Activated CD8-positive, alpha-beta memory T cell treated with anti-CD3 and anti-CD28 coated beads, Interleukin-2, amount 50 U/mL, for 4 hours (primary cell): Measurements from ENCODE around the gene TBC1D26.
"Not testable (repeated sequence)": the region's sequence is repeated elsewhere in the genome, so short reads cannot be mapped to it uniquely, and the experiment has no call there.

Experiments used
- DNase-seq: peaks from one replicate; pipeline ENCODE4 v3.0.0-alpha.2; 2020

Gene TBC1D26

DNA sequence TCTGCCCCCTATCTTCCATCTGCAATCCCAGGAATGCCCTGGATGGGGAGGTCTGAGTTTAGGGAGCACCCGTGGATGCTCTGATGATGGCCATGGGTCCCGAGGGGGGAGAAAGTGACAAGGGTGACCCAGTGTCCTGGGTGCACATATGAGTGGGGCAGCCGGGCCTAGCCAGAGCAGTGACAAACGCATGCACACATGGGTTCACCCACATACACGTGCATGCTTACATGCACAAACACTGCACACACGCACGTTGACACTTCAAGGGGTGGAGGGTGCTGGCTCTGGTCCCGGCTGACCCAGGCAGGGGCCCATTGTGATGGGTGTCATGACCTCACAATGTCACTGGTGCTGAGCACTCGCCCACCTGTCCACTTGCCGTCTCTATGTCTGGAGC lies at the start of gene TBC1D26:
Gene TBC1D26 (plus strand): TSS at position 384 of the 400 bp plus-strand sequence. CDS start 3,066 bp downstream, outside the sequence.
- not testable (repeated sequence) for DNase-seq

DNA sequence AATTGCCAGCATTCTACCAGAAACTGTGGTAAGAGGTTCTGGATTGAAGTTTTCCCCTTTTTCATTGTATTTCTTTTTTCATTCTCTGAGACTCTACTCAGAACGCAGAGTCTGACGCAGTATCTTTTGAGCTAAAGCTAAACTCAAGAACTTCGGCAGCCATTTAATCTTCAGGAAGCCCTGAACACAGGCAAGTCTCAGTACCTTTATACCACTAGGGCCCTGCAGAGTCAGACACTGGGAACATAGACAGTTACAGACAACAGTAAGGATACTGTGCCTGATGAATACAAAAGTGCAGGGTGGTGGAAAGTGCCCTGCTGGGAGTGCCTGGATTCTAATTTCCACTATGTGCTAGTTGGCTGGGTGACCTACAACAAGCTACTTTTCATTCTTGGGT lies 48.9 kb upstream of the TBC1D26 start:
- DNase-seq, result not testable (repeated sequence)

DNA sequence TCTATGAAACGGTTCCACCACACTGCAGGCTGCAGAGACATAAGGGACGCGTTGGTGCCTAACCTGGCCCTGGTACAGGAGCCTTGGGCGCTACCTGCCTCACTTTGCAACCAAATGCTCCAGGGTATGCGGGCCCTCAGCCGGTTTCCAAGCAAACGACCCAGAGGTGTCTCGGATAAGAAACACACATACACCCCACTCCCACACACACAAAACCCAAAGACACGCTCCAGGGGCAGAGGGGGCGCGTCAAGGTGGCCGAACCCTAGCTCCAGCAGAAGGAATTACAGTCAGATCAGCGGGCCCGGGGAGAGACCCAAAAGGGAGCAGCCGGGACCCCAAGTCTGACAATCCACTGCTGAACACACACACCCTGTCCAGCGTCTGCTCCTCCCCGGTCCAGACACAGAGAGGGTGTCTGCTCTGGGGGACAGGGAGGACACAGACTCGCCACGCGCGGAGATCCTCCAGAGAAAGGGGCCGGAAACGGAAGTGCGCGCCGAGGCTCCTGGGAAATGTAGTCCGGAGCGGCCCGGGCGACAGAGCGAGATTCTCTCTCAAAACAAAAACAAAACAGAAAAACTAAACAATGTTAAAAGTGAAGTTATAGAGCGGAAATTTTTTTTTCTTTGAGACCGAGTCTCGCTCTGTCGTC lies 48.1 kb upstream of the TBC1D26 start, which contains the start of gene TRIM16:
Gene TRIM16 (minus strand): TSS at position 488 of the 655 bp plus-strand sequence. CDS start 32,702 bp downstream, outside the sequence.
- peak; percentile 83 for DNase-seq

DNA sequence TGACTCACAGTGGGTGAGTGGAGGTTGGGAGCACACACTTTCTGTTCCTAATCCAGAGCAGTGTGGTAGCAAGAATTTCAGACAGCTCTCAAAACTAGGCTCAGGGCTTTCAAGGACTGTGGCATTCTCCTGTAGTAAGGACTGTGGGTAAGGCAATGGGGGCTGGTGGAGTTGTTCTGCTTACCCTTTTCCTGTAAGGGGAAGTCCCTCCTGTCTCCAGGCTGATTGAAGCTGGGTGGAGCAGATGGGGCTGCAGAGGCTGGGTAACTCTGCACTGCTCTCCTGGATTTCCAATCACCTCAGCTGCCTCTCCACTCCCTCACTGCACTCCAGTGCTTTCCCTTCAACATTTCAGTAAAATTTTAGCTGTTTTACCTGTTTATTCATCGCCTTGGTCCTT lies 44.6 kb upstream of the TBC1D26 start:
- not testable (repeated sequence) for DNase-seq

DNA sequence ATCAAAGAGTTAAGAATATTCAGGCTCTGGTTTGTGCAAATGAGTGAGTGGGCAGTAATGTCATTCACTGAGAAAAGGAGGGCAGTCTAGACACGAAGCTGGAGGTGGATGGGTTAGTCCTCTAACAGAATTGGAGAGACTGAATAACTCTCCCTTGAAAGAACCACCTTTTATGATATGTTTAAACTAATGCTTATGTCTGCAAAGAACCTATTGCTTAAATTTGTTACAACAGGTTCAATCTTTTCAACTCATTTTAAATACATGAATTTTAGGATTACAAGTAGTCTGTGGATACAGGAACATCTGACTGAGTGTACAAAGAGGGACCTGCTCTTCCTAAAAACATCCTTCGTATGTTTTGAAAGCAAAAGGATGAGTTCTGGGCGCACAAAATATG lies 33.1 kb upstream of the TBC1D26 start:
- not testable (repeated sequence) for DNase-seq

DNA sequence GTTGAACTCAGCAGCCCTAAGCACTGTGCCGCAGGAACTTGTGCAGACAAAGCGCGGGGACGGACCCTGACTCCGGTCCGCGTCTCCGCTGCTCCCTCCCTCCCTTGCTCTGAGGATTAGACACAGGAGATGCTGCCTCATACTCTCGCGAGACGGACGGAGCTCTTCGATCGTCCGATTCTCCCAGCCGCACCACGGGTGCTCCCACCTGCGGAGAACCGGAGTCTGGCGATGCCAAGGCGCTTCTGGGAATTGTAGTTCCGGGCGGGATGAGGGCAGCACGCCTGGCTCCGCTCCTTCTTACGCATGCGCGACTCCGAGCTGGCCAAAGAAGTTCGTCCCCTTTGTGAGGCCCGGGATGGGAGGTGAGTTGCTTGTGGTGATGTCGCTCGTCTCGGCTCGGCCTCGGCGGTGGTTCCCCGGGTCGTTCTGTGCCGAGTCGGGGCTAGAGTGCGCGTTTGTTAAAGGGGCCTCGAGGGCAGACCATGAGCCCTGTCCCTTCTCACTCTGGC lies 32.6 kb upstream of the TBC1D26 start, which contains the start of gene ZNF286A:
Gene ZNF286A (plus strand): TSS at position 340 of the 512 bp plus-strand sequence. CDS start 578 bp downstream, outside the sequence.
- peak; percentile 91 for DNase-seq

DNA sequence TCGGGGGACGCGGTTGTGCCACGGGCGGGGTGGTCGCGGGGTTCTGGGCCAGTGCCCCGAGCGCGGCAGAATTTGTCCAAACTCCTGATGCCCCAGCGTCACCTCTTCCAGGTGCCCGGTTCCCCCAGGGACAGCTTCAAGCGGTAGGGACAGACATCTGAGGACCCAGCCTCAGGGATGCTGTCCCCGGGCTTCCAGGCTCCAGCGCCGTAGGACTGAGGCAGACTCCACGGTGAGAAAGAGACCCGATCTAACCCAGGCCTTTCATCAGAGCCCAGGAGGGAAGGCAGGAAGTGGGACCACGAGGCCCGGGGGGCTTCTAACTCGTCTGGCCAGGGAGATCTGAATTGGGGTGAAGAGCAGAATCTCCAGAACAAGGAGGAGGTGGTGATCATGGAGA lies 32.1 kb upstream of the TBC1D26 start:
- not testable (repeated sequence) for DNase-seq

DNA sequence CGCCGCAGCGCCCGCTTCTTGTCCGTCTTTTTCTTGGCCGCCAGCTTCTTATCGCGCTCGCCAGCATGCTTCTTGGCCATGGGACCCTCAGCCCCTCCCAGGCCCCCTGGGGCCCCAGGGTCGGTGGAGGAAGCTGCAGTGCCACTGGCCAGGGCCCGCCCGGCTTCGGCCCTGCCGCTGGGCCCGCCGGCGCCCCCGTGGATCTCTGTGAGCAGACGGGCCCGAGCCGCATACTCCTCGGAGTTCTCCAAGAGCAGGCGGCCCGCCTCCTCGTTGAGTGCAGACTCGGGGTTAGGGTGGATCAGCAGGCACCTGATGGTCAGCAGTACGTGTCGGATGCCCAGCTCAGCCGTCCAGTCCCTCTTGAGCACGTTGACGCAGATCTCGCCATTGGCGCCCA lies 27.8 kb upstream of the TBC1D26 start:
- not testable (repeated sequence) for DNase-seq

DNA sequence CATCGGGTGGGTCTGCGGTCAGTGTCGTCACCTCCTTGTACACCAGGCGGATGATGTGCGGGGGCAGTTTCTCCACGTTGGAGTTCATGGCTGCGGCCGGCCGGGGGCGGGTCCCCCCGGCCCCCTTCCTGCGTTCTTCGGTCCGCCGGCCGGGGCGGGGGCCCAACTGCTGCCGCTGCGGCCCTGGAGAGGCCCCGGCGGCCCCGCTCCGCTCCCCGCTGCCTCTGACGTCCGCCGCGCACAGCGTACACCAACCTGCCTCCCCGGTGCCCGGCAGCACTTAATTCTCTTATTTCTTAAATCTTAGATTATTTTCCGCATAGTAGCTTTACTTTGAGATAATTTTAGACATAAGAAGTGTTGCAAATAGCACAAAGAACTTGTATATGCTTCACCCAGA lies 27.3 kb upstream of the TBC1D26 start:
- not testable (repeated sequence) for DNase-seq

DNA sequence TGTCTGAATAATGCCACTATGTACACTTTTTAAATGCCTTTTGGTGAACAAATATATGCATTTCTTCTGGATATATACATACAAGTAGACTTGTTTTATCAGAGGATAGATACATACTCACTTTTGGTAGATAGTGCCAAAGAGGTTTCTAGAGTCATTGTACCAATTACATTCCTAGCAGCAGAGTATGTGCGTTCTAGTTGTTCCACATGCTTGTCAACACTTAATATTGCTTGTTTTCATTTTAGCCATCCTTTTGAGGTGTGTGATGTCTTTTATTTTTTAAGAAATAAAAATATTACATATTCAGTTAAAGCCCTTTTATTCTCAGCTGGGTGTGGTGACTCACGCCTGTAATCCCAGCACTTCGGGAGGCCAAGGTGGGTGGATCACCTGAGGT lies 23.2 kb upstream of the TBC1D26 start:
- DNase-seq, result not testable (repeated sequence)

DNA sequence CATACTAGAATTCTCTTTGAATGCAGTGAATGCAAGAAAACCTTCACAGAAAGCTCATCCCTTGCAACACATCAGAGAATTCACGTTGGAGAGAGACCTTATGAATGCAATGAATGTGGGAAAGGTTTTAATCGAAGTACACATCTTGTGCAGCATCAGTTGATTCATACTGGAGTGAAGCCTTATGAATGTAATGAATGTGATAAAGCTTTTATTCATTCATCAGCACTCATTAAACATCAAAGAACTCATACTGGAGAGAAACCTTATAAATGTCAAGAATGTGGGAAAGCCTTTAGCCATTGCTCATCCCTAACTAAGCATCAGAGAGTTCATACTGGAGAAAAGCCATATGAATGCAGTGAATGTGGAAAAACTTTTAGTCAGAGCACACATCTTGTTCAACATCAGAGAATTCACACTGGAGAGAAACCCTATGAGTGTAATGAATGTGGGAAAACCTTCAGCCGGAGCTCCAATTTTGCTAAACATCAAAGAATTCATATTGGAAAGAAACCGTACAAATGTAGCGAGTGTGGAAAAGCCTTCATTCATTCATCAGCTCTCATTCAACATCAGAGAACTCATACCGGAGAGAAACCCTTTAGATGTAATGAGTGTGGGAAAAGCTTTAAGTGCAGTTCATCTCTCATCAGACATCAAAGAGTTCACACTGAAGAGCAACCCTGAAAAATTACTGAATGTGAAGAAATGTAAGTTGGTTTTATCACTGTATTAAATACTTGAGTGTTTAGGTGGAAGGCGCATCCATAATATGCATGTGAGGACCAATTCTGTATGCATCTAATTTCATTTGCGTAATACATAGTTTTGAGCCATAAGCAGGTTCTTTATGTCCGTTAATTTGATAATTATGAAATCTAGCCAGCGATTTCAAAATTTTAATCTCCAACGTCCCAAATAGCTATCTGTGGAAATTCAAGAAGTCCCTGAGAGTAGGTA lies 15.2 kb upstream of the TBC1D26 start:
- not testable (repeated sequence) for DNase-seq

DNA sequence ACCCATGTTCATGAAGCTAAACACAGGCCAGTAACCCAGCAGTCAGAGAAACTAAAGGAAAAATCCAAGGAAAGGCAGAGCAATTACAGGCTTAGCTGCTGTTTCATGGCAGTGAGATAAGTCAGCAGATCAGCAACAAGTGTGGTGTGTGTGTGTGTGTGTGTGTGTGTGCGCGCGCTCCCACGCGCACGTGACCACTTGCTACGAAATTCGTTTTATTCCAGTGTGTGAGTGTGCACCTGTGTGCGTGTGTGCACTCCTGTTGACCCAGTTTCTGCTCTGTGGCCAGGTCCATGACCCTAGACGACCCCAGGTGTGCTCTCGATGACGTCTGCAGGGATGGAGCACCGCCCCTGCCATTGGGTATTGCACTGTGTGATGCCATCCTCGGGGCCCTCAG lies 1.5 kb upstream of the TBC1D26 start:
- not testable (repeated sequence) for DNase-seq

DNA sequence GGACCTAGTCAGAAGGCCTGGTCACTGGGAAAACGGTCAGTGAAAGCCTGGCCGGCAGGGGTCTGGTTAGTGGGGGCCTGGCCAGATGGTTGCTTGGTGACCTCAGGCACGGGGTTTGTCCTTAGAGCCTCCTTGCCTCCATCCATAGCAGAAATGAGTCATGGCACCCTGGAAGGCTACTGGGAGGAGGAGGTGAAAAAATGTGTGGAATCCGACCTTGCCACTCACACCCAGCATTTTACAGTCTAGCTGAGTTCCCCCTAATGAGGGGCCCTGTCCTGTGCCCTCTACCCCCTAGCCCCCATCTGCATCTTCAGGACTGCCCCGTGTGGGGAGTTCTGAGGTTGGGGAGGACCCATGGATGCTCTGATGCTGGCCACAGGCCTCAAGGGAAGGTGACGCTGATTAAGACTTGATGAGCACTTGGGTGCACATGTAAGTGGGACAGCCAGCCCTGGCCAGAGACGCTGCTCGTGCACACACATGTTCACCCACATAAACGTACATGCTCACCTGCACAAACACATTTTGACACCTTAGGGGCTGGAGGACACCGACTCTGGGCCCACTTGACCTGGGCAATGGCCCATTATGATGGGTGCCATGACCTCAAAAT lies 1.2 kb downstream of the TBC1D26 start:
- not testable (repeated sequence) for DNase-seq

DNA sequence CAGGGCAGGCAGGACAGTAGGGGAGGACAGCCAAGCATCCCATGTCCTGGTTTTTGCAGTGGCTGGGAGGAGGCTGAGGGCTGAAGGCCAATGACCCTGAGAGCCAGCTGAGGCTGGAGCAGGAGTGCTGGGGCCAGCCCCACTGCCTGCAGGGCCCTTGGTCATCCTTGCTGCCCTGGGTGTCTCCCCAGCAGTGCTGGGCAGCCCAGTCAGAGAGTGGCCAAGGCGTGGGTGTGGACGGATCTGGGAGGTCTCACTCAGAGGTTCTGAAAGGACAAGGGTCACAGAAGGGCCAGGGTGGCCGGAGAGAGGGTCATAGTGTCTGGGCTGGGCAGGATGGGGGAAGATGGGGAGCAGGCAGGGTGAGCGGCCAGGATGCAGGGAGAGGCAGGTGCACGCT lies 4.5 kb downstream of the TBC1D26 start:
- DNase-seq, result not testable (repeated sequence)

DNA sequence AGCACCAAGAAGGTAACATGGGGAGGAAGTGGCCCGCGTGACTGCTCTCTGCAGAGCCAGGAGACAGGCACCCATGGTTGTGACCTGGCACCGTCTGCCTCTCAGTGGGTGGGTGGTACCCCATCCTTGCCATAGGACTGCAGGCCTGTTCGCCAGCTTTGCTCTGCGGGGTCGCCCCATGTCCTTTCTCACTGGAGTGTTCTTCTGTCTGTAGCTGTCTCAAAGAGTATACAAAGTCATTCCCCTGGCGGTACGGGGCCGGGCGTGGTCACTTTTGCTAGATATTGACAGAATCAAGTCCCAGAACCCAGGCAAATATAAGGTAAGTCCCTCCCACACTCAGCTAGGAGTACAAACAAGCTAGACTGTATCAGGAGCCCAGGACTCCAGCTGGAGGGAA lies 6.0 kb downstream of the TBC1D26 start:
- DNase-seq, result no peak

DNA sequence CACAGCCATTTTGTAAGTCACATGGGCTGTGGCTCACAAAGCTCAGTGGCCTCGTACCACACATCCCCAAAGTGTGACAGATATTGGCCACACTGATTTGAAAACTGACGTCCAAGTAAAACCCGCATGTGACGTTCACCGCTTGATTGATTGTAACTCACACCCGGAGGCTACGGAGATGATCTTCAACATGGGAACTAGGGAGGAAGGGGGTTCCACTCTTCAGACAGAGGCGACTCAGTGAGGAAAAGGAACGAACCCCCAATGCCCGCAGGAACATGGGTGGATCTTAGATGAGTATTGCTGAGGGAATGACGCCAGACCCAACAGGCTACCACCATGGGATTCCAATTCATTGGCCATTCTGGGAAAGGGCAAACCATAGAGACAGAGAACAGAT lies 7.2 kb downstream of the TBC1D26 start:
- not testable (repeated sequence) for DNase-seq

DNA sequence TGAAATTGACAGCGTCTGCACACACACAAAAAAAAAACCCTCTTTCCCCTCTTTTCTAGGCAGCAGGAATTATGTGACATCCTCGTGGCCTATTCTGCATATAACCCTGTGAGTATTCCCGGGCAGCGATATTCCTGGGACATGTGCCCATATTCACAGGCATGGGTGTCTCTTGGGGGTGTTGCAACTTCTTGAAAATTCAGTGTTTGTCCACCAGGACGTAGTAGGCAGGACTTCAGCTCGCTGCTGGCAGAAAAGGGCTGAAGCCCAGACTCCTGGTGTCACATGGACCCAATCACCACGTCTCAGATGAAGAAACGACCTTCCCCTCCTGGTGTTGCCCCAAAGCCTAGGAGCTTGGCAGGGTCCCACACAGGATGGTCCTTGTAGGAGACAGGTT lies 8.0 kb downstream of the TBC1D26 start:
- DNase-seq, result not testable (repeated sequence)

DNA sequence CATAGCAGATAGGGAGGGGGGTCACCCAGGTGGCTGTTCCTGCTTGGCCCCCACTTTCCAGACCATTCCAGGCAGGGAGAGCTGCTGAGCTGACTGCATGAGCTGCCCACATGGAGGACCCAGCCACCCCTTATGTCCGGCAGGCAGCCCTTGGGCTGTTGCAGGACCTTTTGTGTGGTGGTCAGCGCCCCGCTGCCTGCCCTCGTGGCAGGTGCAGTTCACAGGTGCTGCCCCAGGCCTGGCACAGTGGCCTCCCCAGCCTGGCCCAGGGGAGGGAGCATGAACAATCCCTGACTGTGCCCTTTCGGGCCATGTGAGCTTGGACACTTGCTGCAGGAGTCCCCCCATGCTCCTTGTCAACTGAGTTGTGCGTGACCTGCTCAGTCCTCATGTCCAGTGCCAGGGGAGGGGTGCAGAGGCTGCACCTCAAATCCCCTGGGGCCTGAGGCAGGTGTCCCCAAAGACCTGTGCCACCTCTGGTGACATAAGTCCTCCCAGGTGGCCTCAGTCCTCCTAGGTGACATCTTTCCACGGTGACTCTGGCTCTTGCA lies 8.6 kb downstream of the TBC1D26 start:
- no peak for DNase-seq

DNA sequence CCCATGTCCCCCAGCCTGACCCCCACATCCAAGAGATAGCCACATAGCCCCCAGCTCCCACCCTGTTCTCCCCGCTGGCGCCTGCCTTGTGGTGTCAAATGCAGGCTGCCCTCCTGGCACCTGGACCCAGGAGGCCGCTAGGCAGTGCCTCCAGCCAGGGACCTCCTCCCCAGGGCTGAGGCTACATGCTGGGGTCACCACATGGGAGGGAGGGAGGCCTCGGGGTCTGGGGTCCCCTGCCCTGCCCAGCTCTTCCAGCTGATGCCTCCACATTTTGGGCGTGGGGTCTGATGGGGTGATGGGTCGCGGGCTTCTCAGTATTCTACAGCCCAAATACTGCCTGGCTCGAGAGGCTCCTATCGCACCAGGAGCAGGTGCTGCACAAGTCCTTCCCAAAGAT lies 9.5 kb downstream of the TBC1D26 start:
- DNase-seq, result no peak

DNA sequence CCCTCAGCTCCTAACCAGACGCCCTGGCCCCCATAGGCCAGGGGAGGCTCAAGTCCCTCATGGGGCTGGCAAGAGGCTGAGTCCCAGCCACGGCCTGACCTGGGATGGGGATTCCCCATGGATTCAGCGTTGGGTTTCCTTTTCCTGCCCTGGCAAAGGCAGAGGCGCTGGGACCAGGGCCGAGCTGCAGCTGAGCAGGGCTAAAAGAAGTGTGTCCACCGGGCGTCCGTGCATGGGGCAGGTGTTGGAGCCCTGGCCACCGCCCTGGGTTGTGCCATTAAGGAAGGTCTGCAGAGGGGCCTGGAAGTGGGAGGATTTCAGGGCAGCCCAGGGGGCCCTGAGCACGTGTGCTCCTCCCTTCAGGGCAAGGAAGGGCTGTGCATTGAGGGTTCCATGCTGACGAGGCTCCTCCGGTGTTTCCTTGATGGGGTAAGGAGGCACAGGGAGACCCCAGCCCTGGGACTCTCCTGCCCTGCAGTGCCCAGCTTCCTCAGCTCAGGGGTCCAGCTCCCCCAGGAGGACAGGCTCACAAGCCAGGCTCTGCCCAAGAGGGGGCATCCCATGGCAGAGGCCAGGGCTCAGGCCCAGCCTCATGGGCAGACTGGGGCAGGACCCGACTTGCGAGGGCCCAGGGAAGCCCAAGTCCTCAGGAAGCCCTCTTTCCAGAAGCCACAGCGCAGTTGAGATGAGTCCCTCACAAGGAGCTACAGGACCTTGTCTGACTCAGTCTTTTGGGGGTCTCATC lies 10.1 kb downstream of the TBC1D26 start:
- DNase-seq, result no peak

DNA sequence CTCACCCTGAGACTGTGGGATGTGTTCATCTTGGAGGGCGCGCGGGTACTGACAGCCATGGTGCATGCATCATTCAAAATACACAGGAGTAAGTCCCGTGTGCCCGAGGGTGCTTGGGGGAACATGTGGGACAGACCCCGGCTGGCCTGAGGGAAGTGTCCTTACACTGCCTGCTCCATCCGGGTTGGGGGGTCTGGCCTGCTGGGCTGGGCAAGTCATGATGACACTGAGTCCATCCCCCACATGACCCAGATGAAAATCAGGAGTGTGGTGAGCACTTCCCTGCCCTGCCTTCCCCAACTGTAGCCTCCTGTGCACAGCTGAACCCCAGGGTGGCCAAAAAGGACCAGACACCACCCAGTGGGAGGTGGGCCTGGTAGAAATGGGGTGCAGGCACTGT lies 10.8 kb downstream of the TBC1D26 start:
- no peak for DNase-seq
